ENCODE measurements around the gene PACS1.

Gene PACS1

GRCh38 chr11:66050581-66051231 is 19.4 kb upstream of the PACS1 start:
- no peak for DNase-seq

DNA sequence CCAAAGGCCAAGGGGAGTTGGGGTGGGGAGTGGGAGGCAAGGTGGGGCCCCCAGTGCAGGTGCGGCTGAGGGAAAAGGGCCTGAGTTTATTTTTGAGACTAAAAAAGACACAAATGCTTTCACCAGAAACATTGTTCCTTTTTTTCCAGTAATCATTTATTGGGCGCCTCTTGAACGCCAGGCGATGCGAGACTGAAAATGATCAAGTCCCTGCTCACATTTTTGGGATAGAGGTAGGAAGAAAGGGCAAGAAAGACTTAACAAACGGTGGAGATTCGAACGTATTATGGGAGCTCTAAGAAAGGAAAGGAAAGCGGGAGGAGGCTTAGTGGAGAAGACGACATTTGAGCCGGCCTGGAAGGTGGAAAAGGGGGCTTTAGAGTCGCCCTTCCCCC is 18.7 kb upstream of the PACS1 start:
- no peak for DNase-seq

GRCh38 chr11:66051766-66052663 is 18.1 kb upstream of the PACS1 start, which contains the start of gene SF3B2:
Gene SF3B2, plus strand, starts transcription at chr11:66052364. Its CDS starts 21 bp downstream, at chr11:66052385.
- DNase-seq = peak; percentile 97

GRCh38 chr11:66052664-66052982 is 17.4 kb upstream of the PACS1 start:
- no peak for DNase-seq

GRCh38 chr11:66055021-66055420 is 15.1 kb upstream of the PACS1 start:
- DNase-seq = no peak

GRCh38 chr11:66056501-66056900 is 13.6 kb upstream of the PACS1 start:
- DNase-seq = no peak

DNA sequence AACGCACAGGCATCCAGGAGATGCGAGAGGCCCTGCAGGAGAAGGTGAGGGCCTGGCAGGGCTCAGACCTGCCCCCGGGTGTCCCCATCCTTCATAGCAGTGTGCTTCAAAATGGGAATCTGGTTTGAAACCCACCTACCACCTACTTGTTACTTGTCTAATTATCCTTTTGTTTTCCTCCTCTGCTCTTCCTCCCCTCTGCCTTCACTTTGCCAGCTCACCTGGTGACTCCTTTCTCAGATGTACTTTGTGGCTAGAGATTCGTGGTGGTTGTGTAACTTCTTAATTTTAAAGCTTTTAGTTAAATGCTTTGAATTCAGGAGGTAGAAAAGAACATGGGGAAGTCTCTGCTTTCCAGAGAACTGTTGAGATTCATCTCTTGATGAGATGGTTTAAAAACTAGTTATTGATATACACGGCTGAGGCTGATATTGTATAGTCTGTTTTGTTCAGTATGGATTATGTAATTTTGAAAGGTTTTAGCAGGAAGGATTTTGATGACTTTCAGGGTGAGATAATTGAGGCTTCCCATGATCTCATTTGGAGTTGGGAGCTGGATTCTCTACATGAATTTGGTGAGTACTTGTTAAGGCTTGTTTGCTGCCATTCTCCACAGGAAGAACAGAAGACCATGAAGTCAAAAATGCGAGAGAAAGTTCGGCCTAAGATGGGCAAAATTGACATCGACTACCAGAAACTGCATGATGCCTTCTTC is 9.9 kb upstream of the PACS1 start:
- no peak for DNase-seq

GRCh38 chr11:66061268-66061667 is 8.8 kb upstream of the PACS1 start:
- no peak for DNase-seq

GRCh38 chr11:66062408-66062807 is 7.7 kb upstream of the PACS1 start:
- DNase-seq = no peak

DNA sequence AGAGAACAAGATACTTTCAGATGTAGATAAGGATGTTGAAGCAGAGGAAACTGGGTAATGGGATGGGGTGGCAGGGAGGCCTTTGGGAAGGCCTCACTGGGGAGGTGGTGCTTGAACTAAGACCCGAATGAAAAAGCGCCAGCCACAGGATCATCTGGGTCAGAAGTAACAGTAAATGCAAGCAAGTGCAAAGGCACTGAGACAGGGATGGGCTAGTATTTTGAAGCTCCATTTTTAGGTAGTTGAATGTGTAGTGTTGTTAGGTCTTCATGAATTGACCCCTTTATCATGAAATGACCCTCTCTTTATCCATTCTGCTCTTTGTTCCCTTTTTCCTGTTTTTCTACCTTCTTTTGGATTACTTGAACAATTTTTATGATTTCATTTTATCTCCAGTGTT is 6.2 kb upstream of the PACS1 start:
- no peak for DNase-seq

GRCh38 chr11:66064571-66064970 is 5.5 kb upstream of the PACS1 start:
- no peak for DNase-seq

- DNase-seq = no peak
Observed at GRCh38 chr11:66066751-66067150, 3.3 kb upstream of the PACS1 start.

GRCh38 chr11:66067640-66068039 is 2.4 kb upstream of the PACS1 start:
- no peak for DNase-seq

DNA sequence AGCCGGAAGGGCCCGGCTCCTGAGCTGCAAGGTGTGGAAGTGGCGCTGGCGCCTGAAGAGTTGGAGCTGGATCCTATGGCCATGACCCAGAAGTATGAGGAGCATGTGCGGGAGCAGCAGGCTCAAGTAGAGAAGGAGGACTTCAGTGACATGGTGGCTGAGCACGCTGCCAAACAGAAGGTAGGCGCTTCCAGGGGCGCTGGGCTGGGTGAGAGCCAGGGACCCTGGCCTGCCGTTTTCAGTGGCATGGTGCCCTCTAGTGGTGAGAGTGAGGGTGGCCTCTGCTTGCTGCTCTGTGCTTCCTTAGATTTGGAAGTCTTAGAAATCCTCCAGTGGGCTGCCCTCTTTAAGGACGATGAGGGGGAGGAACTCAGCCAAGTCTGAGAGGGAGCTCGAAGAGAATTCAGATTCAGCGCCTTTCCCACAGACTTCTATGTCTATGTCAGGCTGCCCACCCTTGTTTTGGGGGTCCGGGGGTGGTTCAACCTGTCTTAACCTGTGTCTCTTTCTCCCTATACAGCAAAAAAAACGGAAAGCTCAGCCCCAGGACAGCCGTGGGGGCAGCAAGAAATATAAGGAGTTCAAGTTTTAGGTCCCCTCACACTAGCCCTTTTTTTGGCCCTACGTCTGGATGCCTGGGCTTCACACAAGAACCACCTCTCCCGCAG is 1.8 kb upstream of the PACS1 start:
- DNase-seq = peak; percentile 84 to 86

GRCh38 chr11:66068923-66069714 is 953 bp upstream of the PACS1 start:
- peak; percentile 67 to 68 for DNase-seq

DNA sequence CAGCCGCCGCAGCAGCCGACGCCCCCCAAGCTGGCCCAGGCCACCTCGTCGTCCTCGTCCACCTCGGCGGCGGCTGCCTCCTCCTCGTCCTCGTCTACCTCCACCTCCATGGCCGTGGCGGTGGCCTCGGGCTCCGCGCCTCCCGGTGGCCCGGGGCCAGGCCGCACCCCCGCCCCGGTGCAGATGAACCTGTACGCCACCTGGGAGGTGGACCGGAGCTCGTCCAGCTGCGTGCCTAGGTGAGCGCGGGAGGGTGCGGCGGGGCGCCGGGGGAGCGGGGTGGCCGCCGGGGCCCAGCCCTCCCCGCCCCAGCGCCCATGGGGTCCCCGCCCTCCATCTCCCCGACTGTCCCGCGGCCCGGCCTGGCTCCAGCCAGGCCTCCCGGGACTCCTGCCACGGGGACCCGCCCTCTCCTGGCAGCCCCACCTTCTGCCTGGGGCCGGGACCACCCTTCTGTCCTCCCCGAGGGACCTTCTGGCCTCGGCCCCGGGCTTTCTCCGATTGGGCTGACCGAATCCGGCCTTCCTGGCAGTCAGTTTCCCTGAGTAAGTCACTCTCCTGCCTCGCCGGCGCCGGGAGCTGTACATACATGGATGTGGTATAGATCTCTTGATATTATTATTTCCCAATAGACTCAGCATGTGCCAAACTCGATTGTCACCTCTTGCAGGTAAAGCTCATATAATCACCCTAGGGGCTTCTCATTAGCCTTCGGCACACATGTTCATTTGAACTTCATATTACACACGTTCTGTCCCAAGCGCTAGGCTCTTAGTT is 720 bp downstream of the PACS1 start:
- peak; percentile 57 to 61 for DNase-seq

GRCh38 chr11:66071381-66071801 is 1.3 kb downstream of the PACS1 start:
- no peak for DNase-seq

DNA sequence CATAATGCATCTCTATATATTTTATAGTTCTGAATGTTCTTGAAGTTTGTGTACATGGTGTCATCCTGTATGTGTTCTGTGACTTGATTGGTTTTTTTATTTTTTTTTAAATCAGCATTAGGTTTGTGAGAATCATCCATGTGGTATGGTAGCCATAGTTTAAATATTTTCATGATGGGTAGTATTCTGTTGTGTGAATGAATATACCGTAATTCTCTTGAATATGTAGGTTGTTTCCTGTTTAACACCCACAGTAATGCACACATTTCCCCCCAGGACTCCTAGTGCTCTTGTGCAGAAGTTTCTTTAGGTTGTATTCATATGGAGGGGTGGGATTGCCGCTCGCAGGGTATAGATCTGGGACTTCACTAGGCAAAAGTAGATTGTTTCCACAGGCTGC is 2.0 kb downstream of the PACS1 start:
- DNase-seq = no peak

- DNase-seq = no peak
Observed at GRCh38 chr11:66072518-66072917, 2.4 kb downstream of the PACS1 start.

GRCh38 chr11:66073669-66074068 is 3.6 kb downstream of the PACS1 start:
- no peak for DNase-seq

GRCh38 chr11:66075273-66075672 is 5.2 kb downstream of the PACS1 start:
- DNase-seq = no peak

Data from activated T-cell treated with anti-CD3 and anti-CD28 coated beads, Interleukin-2, amount 50 U/mL, for 48 hours (primary cell).